Common myeloid progenitor, CD34-positive (primary cell): ENCODE results near the gene MTCL1.

ENCODE experiments used
- CTCF ChIA-PET: fragments of 350-600 bp; sonication (Branson Sonifier 250); formaldehyde crosslinking; loops from one replicate; lab custom pipeline; 2021; ENCODE audit warnings: antibody characterized with exemption; lab: Charles Lee
- POLR2A ChIA-PET: fragments of 350-600 bp; sonication (Branson Sonifier 250); formaldehyde crosslinking; loops from one replicate; lab custom pipeline; 2021; ENCODE audit warnings: antibody characterized with exemption; lab: Charles Lee
- DNase-seq, 3 donors: peaks; one replicate each; pipeline versions ENCODE4 v3.0.0 to v3.0.0-alpha.2; 2013
- H3K27ac ChIP-seq, 2 experiments: 1 replicate in 1 of 2; 2 replicates in 1 of 2; pipeline ENCODE4 v1.7.0; 2013; ENCODE audit warnings: inconsistent platforms in 2 of 2, low read length in 2 of 2, mild to moderate bottlenecking in 2 of 2, low read depth in 1 of 2, moderate library complexity in 1 of 2; ENCODE audit not compliant: severe bottlenecking in 2 of 2, insufficient read depth in 1 of 2, poor library complexity in 1 of 2
- H3K27me3 ChIP-seq, 5 experiments: replicated peaks in 2 of 5; 1 replicate in 3 of 5; 2 replicates in 2 of 5; pipeline versions ENCODE4 v1.6.1 to v1.7.0; 2013; ENCODE audit warnings: low read length in 4 of 5, mild to moderate bottlenecking in 2 of 5, moderate library complexity in 2 of 5, inconsistent platforms in 1 of 5; ENCODE audit not compliant: insufficient read depth in 5 of 5, control insufficient read depth in 4 of 5
- H3K36me3 ChIP-seq, 4 experiments: 1 replicate in 2 of 4; 2 replicates in 2 of 4; pipeline versions ENCODE4 v1.6.1 to v1.7.0; 2013; ENCODE audit warnings: low read length in 3 of 4, control low read depth in 1 of 4, mild to moderate bottlenecking in 1 of 4; ENCODE audit not compliant: control insufficient read depth in 4 of 4, insufficient read depth in 4 of 4
- H3K4me1 ChIP-seq, 4 experiments: 1 replicate in 3 of 4; 2 replicates in 1 of 4; pipeline versions ENCODE4 v1.6.1 to v1.7.1; 2013; ENCODE audit warnings: low read length in 3 of 4, mild to moderate bottlenecking in 3 of 4, control low read depth in 1 of 4, inconsistent platforms in 1 of 4, moderate library complexity in 1 of 4; ENCODE audit not compliant: control insufficient read depth in 4 of 4, insufficient read depth in 4 of 4; ENCODE audit errors: control extremely low read depth in 1 of 4
- H3K4me3 ChIP-seq, 7 experiments: 1 replicate in 4 of 7; 2 replicates in 3 of 7; pipeline versions ENCODE4 v1.5.1 to v1.7.0; 2013; ENCODE audit warnings: mild to moderate bottlenecking in 7 of 7, low read length in 6 of 7, moderate library complexity in 6 of 7, inconsistent platforms in 2 of 7, low read depth in 2 of 7, control low read depth in 1 of 7; ENCODE audit not compliant: insufficient read depth in 4 of 7, control insufficient read depth in 1 of 7; ENCODE audit errors: extremely low read depth in 1 of 7
- H3K9me3 ChIP-seq, 5 experiments: 1 replicate in 4 of 5; 2 replicates in 1 of 5; pipeline versions ENCODE4 v1.6.1 to v1.7.1; 2013; ENCODE audit warnings: low read length in 4 of 5, mild to moderate bottlenecking in 2 of 5, inconsistent platforms in 1 of 5, low read depth in 1 of 5, moderate library complexity in 1 of 5; ENCODE audit not compliant: control insufficient read depth in 4 of 5, insufficient read depth in 2 of 5; ENCODE audit errors: control extremely low read depth in 1 of 5
- WGBS: methylation state at CpG from one replicate; pipeline ENCODE4 v1.1.5; 2013; ENCODE audit not compliant: insufficient coverage; 5-methylcytosine and 5-hydroxymethylcytosine counted together

The MTCL1 gene

DNA sequence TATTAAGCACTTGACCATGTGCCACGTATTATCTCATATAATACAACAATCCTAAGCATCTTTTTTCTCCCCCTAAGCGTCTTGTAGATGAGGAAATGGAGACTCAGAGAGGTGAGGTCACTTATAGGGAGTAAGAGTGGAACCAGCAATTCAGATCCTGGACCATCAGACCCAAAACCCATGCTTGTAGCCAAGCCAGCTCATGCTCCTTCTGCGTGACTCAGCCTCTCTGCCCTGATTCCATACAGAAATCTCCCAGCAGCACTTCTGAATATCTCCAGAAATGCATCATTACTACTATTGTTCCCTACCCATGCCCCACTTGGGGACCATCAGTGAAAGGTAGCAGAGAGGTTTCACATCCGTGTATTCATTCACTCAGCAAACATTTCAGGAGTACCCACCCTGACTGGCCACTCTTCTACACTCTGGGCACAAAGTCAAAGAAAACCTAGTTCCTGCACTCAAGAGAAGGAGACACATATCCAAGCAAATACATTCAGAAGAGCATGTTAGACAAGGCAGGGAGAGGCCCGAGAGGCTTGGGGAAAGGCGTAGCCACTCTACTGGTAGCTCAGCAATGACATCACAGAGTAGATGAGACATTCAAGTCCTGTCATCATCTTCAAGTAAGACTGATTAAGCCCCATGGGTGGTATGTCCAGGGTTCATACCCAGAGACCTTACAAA, 141.9 kb downstream of the MTCL1 start:
- peaks cover 0 to 4% (median 2%) of the 10 kb centered on the region in 5 experiments for H3K27me3 ChIP-seq
- peaks cover 0 to 3% (median 2%) of the 10 kb centered on the region in 5 experiments for H3K9me3 ChIP-seq
- no peak for DNase-seq
- WGBS: 100% methylated on average over 3 of the region's 6 CpGs
- H3K27ac ChIP-seq: no peak overlapping the region
- H3K4me1 ChIP-seq: no peaks in the 10 kb centered on the region
- H3K36me3 ChIP-seq: no peaks in the 10 kb centered on the region
- H3K4me3 ChIP-seq: no peak overlapping the region
- POLR2A ChIA-PET: no interaction called here
- CTCF ChIA-PET: no interaction called here

DNA sequence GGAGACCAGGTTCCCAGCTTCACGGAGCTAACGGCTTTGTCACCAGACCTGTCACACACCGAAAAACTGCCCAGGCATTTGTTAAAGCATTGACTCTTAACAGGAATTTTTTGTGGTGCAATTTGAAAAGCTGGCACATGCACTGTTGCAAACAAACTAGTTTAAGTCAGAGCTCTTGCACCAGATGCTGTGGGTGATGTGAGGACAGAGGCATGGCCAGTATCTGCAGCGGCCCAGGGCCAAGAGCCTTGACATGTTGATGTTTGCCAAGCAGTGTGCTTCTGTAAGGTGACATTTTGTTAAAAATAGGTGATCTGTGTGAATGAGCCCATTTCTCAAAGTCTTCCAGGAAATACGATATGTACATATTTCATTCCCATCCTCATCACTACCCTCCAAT, 142.5 kb downstream of the MTCL1 start:
- peaks cover 0 to 3% (median 2%) of the 10 kb centered on the region in 5 experiments for H3K9me3 ChIP-seq
- no peak overlapping the region for H3K4me3 ChIP-seq
- no peaks in the 10 kb centered on the region for H3K36me3 ChIP-seq
- H3K27ac ChIP-seq: no peak overlapping the region
- no peaks in the 10 kb centered on the region for H3K4me1 ChIP-seq
- no peak for DNase-seq
- CTCF ChIA-PET: no interaction called here
- WGBS: 100% methylated on average over 4 of the region's 5 CpGs
- H3K27me3 ChIP-seq: peaks cover 0 to 4% (median 0%) of the 10 kb centered on the region in 5 experiments
- POLR2A ChIA-PET: no interaction called here

DNA sequence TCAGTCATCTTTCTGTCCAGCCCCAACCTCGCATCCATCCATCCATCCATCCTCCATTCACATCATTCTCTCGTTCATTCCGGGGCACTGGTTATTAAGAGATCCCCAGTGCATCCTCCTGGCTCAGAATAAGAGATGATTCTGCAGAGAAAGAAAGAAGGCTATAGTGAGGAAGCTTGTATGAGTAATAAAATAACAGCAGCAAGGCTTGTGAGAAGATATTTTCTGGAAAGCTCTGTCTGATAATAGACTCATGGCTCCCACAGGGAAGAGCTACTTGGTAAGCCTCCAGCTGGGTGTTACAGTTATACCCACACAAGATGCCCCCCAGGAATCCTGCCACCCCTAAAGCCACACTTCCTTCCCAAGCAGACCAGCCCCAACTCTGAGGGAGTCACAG, 143.2 kb downstream of the MTCL1 start:
- POLR2A ChIA-PET: no interaction called here
- WGBS: 100% methylated on average over 1 of the region's 3 CpGs

DNA sequence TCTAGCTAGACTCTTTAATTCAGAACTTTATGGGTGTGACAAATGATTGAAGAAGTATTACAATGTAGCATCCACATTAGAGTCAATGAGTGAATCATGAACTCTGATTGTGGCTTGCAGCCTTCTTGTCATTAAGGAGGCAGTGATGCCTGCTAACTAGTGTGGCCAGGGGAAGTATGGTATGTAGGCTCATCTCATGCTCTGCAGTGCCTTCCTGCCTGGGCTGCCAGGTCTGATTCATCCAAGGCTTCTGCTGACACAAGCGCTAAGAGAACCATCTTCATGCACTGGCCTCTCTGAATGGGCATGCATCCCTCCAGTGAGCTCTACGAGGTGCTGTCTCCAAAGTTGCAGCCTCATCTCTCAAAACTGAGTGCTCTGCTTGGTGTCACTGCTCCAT, 144.3 kb downstream of the MTCL1 start:
- Histone ChIP-seq H3K9me3 (peaks cover 0 to 3% (median 2%) of the 10 kb centered on the region in 5 experiments), H3K36me3 (no peaks in the 10 kb centered on the region), H3K4me3 (no peak overlapping the region), H3K27ac (no peak overlapping the region), H3K4me1 (no peaks in the 10 kb centered on the region), H3K27me3 (peaks cover 0 to 4% (median 0%) of the 10 kb centered on the region in 5 experiments)
- DNase-seq: no peak
- WGBS: 96% methylated on average over 2 of the region's 2 CpGs
- ChIA-PET CTCF (no interaction called here), POLR2A (no interaction called here)

More for the DNA sequence above, 143.2 kb downstream of the MTCL1 start:
- Histone ChIP-seq H3K36me3 (no peaks in the 10 kb centered on the region), H3K9me3 (peaks cover 0 to 3% (median 2%) of the 10 kb centered on the region in 5 experiments), H3K4me1 (no peaks in the 10 kb centered on the region), H3K27ac (no peak overlapping the region), H3K4me3 (no peak overlapping the region), H3K27me3 (peaks cover 0 to 4% (median 0%) of the 10 kb centered on the region in 5 experiments)
- DNase-seq: no peak
- CTCF ChIA-PET: no interaction called here

DNA sequence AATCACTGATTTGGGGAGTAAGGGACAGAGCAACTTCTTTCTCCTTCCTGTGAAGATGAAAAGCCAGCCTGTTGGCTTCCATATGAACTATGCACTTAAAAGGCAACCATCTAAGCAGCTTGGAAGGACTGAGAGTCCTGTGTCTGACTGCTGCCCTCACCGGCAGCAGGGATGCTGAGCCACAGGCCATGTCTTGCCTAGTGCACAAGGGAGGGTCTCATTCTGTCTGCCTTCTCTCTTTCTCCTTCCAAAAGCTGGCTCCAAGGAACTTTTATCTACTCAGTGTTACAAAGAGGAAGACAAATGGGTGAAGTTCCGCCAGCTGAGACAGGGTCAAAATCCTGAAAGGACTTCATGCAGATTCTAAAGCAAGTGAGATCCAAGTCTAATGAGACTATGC, 146.3 kb downstream of the MTCL1 start:
- no peak for DNase-seq
- no peak overlapping the region for H3K27ac ChIP-seq
- H3K27me3 ChIP-seq: peaks cover 0 to 3% (median 0%) of the 10 kb centered on the region in 5 experiments
- peaks cover 0 to 3% (median 2%) of the 10 kb centered on the region in 5 experiments for H3K9me3 ChIP-seq
- 94% methylated on average over 2 of the region's 2 CpGs for WGBS
- CTCF ChIA-PET: no interaction called here
- no peaks in the 10 kb centered on the region for H3K36me3 ChIP-seq
- POLR2A ChIA-PET: interaction anchor here (0.6 kb wide), 1 partner anchor 40 kb away, joined by 3 read pairs; no protein-coding TSS in a partner anchor
- no peaks in the 10 kb centered on the region for H3K4me1 ChIP-seq
- H3K4me3 ChIP-seq: no peak overlapping the region

DNA sequence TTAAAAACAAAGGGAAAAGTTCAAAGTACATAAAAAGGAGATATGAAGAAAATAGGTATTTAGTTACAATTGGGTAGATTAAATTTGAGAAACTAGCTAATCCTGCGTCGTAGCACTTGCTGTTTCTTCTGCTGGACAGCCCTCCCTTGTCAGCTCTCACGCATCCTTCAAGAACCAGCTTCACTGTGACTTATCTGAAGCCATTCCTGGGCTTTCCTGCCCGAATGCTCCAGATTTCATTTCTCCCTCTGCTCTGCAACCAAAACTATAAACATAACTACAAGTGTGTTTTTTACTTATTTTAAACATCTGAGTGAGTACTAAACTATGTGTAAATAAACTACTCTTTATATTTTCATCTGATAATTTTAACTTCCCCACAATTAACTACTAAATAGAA, 149.2 kb downstream of the MTCL1 start:
- H3K9me3 ChIP-seq: peaks cover 0 to 3% (median 2%) of the 10 kb centered on the region in 5 experiments
- DNase-seq: no peak
- no peaks in the 10 kb centered on the region for H3K4me1 ChIP-seq
- no peak overlapping the region for H3K27ac ChIP-seq
- peaks cover 0 to 4% (median 0%) of the 10 kb centered on the region in 5 experiments for H3K27me3 ChIP-seq
- ChIA-PET CTCF (no interaction called here), POLR2A (no interaction called here)
- 59% methylated on average over 3 of the region's 4 CpGs for WGBS
- no peaks in the 10 kb centered on the region for H3K36me3 ChIP-seq
- no peak overlapping the region for H3K4me3 ChIP-seq

DNA sequence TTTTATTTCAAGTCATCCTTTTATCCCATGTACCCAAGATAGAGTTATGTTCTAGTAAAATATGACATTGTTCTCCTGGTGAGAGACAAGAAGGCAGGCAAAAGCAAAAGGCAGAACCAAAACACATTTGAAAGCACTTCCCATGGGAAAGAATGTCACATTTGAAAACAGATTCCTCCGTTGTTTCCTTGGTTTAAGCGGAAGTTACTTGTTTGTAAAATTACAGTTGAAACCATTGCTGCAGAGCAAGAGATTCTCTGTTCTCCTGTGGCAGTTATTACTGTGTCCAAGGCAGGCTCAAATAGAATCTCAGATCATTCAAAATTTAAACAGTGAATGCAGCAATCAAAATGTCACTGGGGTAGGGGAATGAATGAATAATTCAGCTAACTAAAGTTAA, 149.6 kb downstream of the MTCL1 start:
- 64% methylated on average over 2 of the region's 2 CpGs for WGBS
- Histone ChIP-seq H3K4me1 (no peaks in the 10 kb centered on the region), H3K9me3 (peaks cover 0 to 3% (median under 1%) of the 10 kb centered on the region in 5 experiments), H3K27ac (no peak overlapping the region), H3K27me3 (peaks cover 0 to 4% (median 0%) of the 10 kb centered on the region in 5 experiments), H3K4me3 (no peak overlapping the region), H3K36me3 (no peaks in the 10 kb centered on the region)
- CTCF ChIA-PET: no interaction called here
- POLR2A ChIA-PET: no interaction called here
- no peak for DNase-seq
